Urothelium cell line (cell line): Measurements from ENCODE around the gene RHCG.

ENCODE experiments used
- DNase-seq: peaks from one replicate; pipeline ENCODE4 v3.0.0; 2011; ENCODE audit warnings: low spot score, mixed read lengths
- FAIRE-seq: peaks from 2 replicates; lab custom pipeline; 2011; peaks lifted over from hg19 to GRCh38; lab: Jason Lieb, UNC

RHCG gene

GRCh38 chr15:89447676-89448075 is 48.7 kb downstream of the RHCG start:
- FAIRE-seq (no peak), DNase-seq (no peak)

GRCh38 chr15:89446255-89446891 is 50.0 kb downstream of the RHCG start:
- FAIRE-seq (no peak), DNase-seq (no peak)

- DNase-seq: no peak
- no peak for FAIRE-seq
Observed at GRCh38 chr15:89445518-89445917, 50.9 kb downstream of the RHCG start.

GRCh38 chr15:89444241-89445225 is 51.9 kb downstream of the RHCG start:
- no peak for DNase-seq
- no peak for FAIRE-seq

- no peak for DNase-seq
- FAIRE-seq: no peak
Observed at GRCh38 chr15:89443581-89443980, 52.8 kb downstream of the RHCG start.

GRCh38 chr15:89442671-89443307 is 53.6 kb downstream of the RHCG start:
- FAIRE-seq: no peak
- peak; percentile 77 for DNase-seq

GRCh38 chr15:89442155-89442554 is 54.2 kb downstream of the RHCG start:
- no peak for FAIRE-seq
- DNase-seq: no peak

GRCh38 chr15:89441295-89441812 is 55.0 kb downstream of the RHCG start:
- DNase-seq (no peak), FAIRE-seq (no peak)

- FAIRE-seq (no peak), DNase-seq (no peak)
Observed at GRCh38 chr15:89439764-89440163, 56.6 kb downstream of the RHCG start.

GRCh38 chr15:89436560-89437311 is 59.6 kb downstream of the RHCG start:
- DNase-seq (no peak), FAIRE-seq (no peak)

GRCh38 chr15:89435362-89435761 is 61.0 kb downstream of the RHCG start:
- no peak for FAIRE-seq
- DNase-seq: no peak

GRCh38 chr15:89433686-89434085 is 62.7 kb downstream of the RHCG start:
- DNase-seq (no peak), FAIRE-seq (no peak)

- peak; percentile 92 for DNase-seq
- peak; percentile 93 for FAIRE-seq
Observed at GRCh38 chr15:89430530-89431341, 65.6 kb downstream of the RHCG start.

GRCh38 chr15:89429986-89430385 is 66.4 kb downstream of the RHCG start:
- DNase-seq (no peak), FAIRE-seq (no peak)

- no peak for DNase-seq
- no peak for FAIRE-seq
Observed at GRCh38 chr15:89429023-89429422, 67.4 kb downstream of the RHCG start.

- FAIRE-seq: no peak
- no peak for DNase-seq
Observed at GRCh38 chr15:89428246-89428645, 68.1 kb downstream of the RHCG start.

GRCh38 chr15:89426500-89426899 is 69.9 kb downstream of the RHCG start:
- peak; percentile 17 for FAIRE-seq

GRCh38 chr15:89423981-89424380 is 72.4 kb downstream of the RHCG start:
- no peak for FAIRE-seq
- no peak for DNase-seq

More at GRCh38 chr15:89426500-89426899, 69.9 kb downstream of the RHCG start:
- no peak for DNase-seq
